Body of pancreas (tissue), 4 donors: ENCODE measurements around the gene ADGRL3.

ENCODE experiments used
- POLR2A ChIP-seq, 3 donors: fragments of 450-650 bp; IDR thresholded peaks; one replicate each; pipeline ENCODE4 v1.6.1; 2016; ENCODE audit warnings: antibody characterized with exemption in 3 of 3, mild to moderate bottlenecking in 2 of 3
- TF ChIP-seq, protein P1 (sequence below), 7 experiments: fragments of 450-650 bp in 4 of 7; fragments of 200-600 bp in 3 of 7; sonication (generic) in 3 of 7; IDR thresholded peaks; one replicate each; pipeline ENCODE4 v1.5.1; 2016 to 2019; ENCODE audit warnings: antibody characterized with exemption in 7 of 7

DNA sequence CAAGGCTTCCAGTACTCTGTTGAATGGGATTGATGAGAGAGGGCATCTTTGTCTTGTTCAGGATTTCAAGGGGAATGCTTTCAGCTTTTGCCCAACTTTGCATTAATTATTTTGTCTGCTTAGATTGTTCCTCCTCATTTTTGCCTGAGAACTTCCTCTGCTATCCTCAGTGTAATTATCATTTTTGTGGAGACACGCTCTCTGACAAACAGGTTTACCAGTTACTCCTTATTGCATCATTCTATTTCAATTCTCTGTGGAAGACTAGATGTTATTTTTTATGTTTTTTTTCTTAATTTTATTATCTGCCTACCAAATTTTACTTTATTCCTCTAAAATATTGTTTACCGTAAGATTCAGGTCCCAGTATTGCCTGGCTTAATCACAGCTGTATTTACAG, 349.2 kb downstream of the ADGRL3 start:
- TF ChIP-seq, protein P1, sequence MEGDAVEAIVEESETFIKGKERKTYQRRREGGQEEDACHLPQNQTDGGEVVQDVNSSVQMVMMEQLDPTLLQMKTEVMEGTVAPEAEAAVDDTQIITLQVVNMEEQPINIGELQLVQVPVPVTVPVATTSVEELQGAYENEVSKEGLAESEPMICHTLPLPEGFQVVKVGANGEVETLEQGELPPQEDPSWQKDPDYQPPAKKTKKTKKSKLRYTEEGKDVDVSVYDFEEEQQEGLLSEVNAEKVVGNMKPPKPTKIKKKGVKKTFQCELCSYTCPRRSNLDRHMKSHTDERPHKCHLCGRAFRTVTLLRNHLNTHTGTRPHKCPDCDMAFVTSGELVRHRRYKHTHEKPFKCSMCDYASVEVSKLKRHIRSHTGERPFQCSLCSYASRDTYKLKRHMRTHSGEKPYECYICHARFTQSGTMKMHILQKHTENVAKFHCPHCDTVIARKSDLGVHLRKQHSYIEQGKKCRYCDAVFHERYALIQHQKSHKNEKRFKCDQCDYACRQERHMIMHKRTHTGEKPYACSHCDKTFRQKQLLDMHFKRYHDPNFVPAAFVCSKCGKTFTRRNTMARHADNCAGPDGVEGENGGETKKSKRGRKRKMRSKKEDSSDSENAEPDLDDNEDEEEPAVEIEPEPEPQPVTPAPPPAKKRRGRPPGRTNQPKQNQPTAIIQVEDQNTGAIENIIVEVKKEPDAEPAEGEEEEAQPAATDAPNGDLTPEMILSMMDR (IDR thresholded peaks at IDR 0.05): no peak
- TF ChIP-seq POLR2A (IDR thresholded peaks at IDR 0.05): no peak
